H1 (cell line): ENCODE data around the gene SLC66A1. TPM values are rescaled to one million over a fixed set of nuclear protein-coding genes. Genes with fewer than 3 reads are reported as not detected.

Source experiments
- ATF3 ChIP-seq: IDR thresholded peaks from 2 replicates; pipeline ENCODE4 v1.6.1; 2011; ENCODE audit warnings: low read depth, mild to moderate bottlenecking, low read length; ENCODE audit not compliant: insufficient read depth
- USF2 ChIP-seq: IDR thresholded peaks from 2 replicates; pipeline ENCODE4 v1.6.1; 2011; ENCODE audit warnings: low read length, improper control_type of control experiment
- polyA plus RNA-seq, 7 experiments: library from polyadenylated mRNA; depleted of rRNA in 3 of 7; stranded (reverse) in 5 of 7; unstranded in 2 of 7; fragments of >200 nt in 5 of 7; fragments of 200-250 nt in 2 of 7; gene quantifications; 1 replicate in 5 of 7; 2 replicates in 1 of 7; 4 replicates in 1 of 7; pipeline versions ENCODE4 v1.2.1 to v1.2.3, GENCODE V29; 2011 to 2013; ENCODE audit warnings: missing spikeins in 2 of 7, mixed read lengths in 2 of 7
- total RNA-seq: library from RNA; stranded (reverse); fragmentation: NEBNext Ultra II Directional; extraction: Animal tissue kit (Norgen Biotek cat#: 25700); gene quantifications from 2 replicates; pipeline ENCODE4 v1.2.1, GENCODE V29; 2021

Gene SLC66A1
- total and polyA plus RNA-seq, 2 of the 8 experiments (the other 6 are each of a cell fraction or from before 2014, with no cell fraction given): 16.8 to 27.9 TPM

GRCh38 chr1:19348441-19349198 lies 36.5 kb downstream of the SLC66A1 start (continued):
- TF ChIP-seq USF2 (no peak), ATF3 (no peak)
